ENCODE measurements around the gene KRTAP4-3.

DNA sequence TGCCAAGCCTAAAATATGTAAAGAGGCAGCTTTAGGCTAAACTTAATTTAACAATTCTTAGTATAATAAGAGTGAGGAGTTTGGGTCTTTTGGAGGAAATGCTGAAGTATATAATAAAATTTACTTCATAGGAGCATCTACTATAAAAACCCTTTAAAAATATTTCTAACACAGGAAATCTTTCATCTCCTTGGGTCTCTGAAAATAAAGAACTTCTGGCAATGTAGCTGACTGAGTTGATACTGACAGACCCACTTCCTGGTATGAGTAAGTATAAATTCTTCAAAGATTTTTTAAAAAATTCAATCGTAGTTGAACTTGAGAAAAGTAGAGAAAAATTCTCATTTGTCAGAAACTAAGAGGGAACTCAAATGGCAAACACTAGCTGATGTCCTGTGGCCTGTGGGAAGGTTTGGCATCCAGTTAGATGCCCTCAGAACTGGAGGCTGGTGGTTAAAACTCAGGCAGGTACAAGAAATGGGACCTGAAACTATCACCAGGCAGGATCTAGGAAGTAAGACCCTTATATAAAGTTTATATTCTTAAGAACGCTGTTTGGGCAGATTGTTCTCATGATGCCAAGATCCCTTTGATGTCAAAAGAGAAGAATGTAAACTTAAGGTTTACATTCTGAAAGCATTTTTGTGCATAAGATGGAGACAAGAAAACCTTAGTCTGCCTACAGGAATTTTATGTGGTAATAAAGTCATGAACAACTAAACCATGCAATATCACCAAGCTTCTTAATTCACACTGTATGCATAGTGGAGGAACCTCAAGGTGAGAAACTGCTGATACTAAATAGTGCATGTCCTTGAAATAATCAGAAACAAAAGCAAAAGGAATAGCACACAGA is 33.9 kb downstream of the KRTAP4-3 start:
- TF ChIP-seq GATA2 (IDR thresholded peaks at IDR 0.05; ENCODE audit: low read depth, low read length) = no peak
- no peak for TF ChIP-seq GATA3 (IDR thresholded peaks at IDR 0.05; ENCODE audit: low read depth, low read length)

Data from SH-SY5Y (cell line).